ENCODE data around the gene SLC22A23. TPM values are rescaled to one million over a fixed set of nuclear protein-coding genes. Genes with fewer than 3 reads are reported as not detected.
"Not testable (repeated sequence)": the region's sequence is repeated elsewhere in the genome, so short reads cannot be mapped to it uniquely, and the experiment has no call there.

Gene SLC22A23
- total RNA-seq, 2 experiments from 2014 or later, result 0.90 to 1.0 TPM

GRCh38 chr6:3379482-3380060 lies 77.3 kb downstream of the SLC22A23 start:
- no peak for DNase-seq
- no peak overlapping the region for H3K27ac Mint-ChIP-seq
- no peaks in the 10 kb centered on the region for H3K27me3 Mint-ChIP-seq
- ChIA-PET POLR2A (no interaction called here), CTCF (no interaction called here)
- no peaks in the 10 kb centered on the region for H3K9me3 Mint-ChIP-seq
- H3K4me1 Mint-ChIP-seq (ENCODE audit: low read depth), result peaks cover 16% of the 10 kb centered on the region
- no peaks in the 10 kb centered on the region for H3K36me3 Mint-ChIP-seq
- no peak overlapping the region for H3K4me3 Mint-ChIP-seq
- intact Hi-C loops (cut with micrococcal nuclease), result no loop called here

GRCh38 chr6:3378808-3379207 lies 78.0 kb downstream of the SLC22A23 start:
- CTCF ChIA-PET; intact Hi-C loops (cut with micrococcal nuclease); H3K27ac Mint-ChIP-seq; POLR2A ChIA-PET; H3K36me3 Mint-ChIP-seq; H3K27me3 Mint-ChIP-seq; H3K4me3 Mint-ChIP-seq; H3K9me3 Mint-ChIP-seq; DNase-seq: not testable (repeated sequence)
- H3K4me1 Mint-ChIP-seq (ENCODE audit: low read depth), result peaks cover 19% of the 10 kb centered on the region

- H3K27me3 Mint-ChIP-seq; intact Hi-C loops (cut with micrococcal nuclease); H3K36me3 Mint-ChIP-seq; H3K4me3 Mint-ChIP-seq; CTCF ChIA-PET; H3K9me3 Mint-ChIP-seq; DNase-seq; POLR2A ChIA-PET: not testable (repeated sequence)
- Mint-ChIP-seq H3K27ac (peak overlapping the region; percentile 25), H3K4me1 (ENCODE audit: low read depth) (peaks cover 19% of the 10 kb centered on the region)
Measured at GRCh38 chr6:3378398-3378782, 78.5 kb downstream of the SLC22A23 start.

GRCh38 chr6:3377536-3378397 lies 79.1 kb downstream of the SLC22A23 start:
- no peak overlapping the region for H3K27ac Mint-ChIP-seq

GRCh38 chr6:3376893-3377535 lies 79.8 kb downstream of the SLC22A23 start:
- H3K4me3 Mint-ChIP-seq, result no peak overlapping the region
- no peaks in the 10 kb centered on the region for H3K9me3 Mint-ChIP-seq
- H3K27ac Mint-ChIP-seq, result no peak overlapping the region
- ChIA-PET CTCF (interaction anchor here (2.4 kb wide), 1 partner anchor 355 kb away, joined by 5 read pairs; no protein-coding TSS in a partner anchor), POLR2A (no interaction called here)
- DNase-seq, result no peak
- H3K4me1 Mint-ChIP-seq (ENCODE audit: low read depth), result peaks cover 22% of the 10 kb centered on the region
- H3K36me3 Mint-ChIP-seq, result no peaks in the 10 kb centered on the region
- no peaks in the 10 kb centered on the region for H3K27me3 Mint-ChIP-seq
- intact Hi-C loops (cut with micrococcal nuclease), result no loop called here

More at GRCh38 chr6:3377536-3378397, 79.1 kb downstream of the SLC22A23 start:
- Mint-ChIP-seq H3K27me3 (no peaks in the 10 kb centered on the region), H3K4me3 (no peak overlapping the region), H3K4me1 (ENCODE audit: low read depth) (peaks cover 19% of the 10 kb centered on the region), H3K36me3 (no peaks in the 10 kb centered on the region), H3K9me3 (no peaks in the 10 kb centered on the region)
- CTCF ChIA-PET, result no interaction called here
- DNase-seq, result no peak
- intact Hi-C loops (cut with micrococcal nuclease), result no loop called here
- POLR2A ChIA-PET, result no interaction called here

GRCh38 chr6:3376064-3376463 lies 80.8 kb downstream of the SLC22A23 start:
- H3K9me3 Mint-ChIP-seq, result no peaks in the 10 kb centered on the region
- H3K4me1 Mint-ChIP-seq (ENCODE audit: low read depth), result peaks cover 32% of the 10 kb centered on the region
- no peaks in the 10 kb centered on the region for H3K27me3 Mint-ChIP-seq
- no peaks in the 10 kb centered on the region for H3K36me3 Mint-ChIP-seq
- no peak overlapping the region for H3K27ac Mint-ChIP-seq
- no peak for DNase-seq
- H3K4me3 Mint-ChIP-seq, result no peak overlapping the region
- ChIA-PET POLR2A (no interaction called here), CTCF (interaction anchor here (2.4 kb wide), 1 partner anchor 356 kb away, joined by 5 read pairs; no protein-coding TSS in a partner anchor)
- intact Hi-C loops (cut with micrococcal nuclease), result no loop called here

GRCh38 chr6:3373597-3374203 lies 83.2 kb downstream of the SLC22A23 start:
- intact Hi-C loops (cut with micrococcal nuclease), result no loop called here
- CTCF ChIA-PET, result no interaction called here

GRCh38 chr6:3372912-3373554 lies 83.8 kb downstream of the SLC22A23 start:
- no peaks in the 10 kb centered on the region for H3K36me3 Mint-ChIP-seq
- DNase-seq, result no peak
- intact Hi-C loops (cut with micrococcal nuclease), result no loop called here
- H3K27ac Mint-ChIP-seq, result no peak overlapping the region
- peaks cover 33% of the 10 kb centered on the region for H3K4me1 Mint-ChIP-seq (ENCODE audit: low read depth)
- ChIA-PET CTCF (no interaction called here), POLR2A (no interaction called here)
- H3K27me3 Mint-ChIP-seq, result no peaks in the 10 kb centered on the region
- no peaks in the 10 kb centered on the region for H3K9me3 Mint-ChIP-seq
- H3K4me3 Mint-ChIP-seq, result no peak overlapping the region

More at GRCh38 chr6:3373597-3374203, 83.2 kb downstream of the SLC22A23 start:
- Mint-ChIP-seq H3K27me3 (no peaks in the 10 kb centered on the region), H3K9me3 (no peaks in the 10 kb centered on the region), H3K27ac (no peak overlapping the region), H3K36me3 (no peaks in the 10 kb centered on the region), H3K4me1 (ENCODE audit: low read depth) (peaks cover 38% of the 10 kb centered on the region), H3K4me3 (no peak overlapping the region)
- POLR2A ChIA-PET, result no interaction called here
- DNase-seq, result no peak

- Mint-ChIP-seq H3K4me1 (ENCODE audit: low read depth) (peaks cover 26% of the 10 kb centered on the region), H3K4me3 (no peak overlapping the region), H3K27ac (no peak overlapping the region), H3K27me3 (no peaks in the 10 kb centered on the region), H3K9me3 (no peaks in the 10 kb centered on the region), H3K36me3 (no peaks in the 10 kb centered on the region)
- intact Hi-C loops (cut with micrococcal nuclease), result no loop called here
- POLR2A ChIA-PET, result no interaction called here
- CTCF ChIA-PET, result interaction anchor here (1.1 to 1.4 kb wide), 3 partner anchors 10 to 360 kb away, joined by 3 to 4 read pairs (median 3); no protein-coding TSS in a partner anchor
- DNase-seq, result no peak
Measured at GRCh38 chr6:3372184-3372846, 84.5 kb downstream of the SLC22A23 start.

GRCh38 chr6:3371222-3371949 lies 85.5 kb downstream of the SLC22A23 start:
- Mint-ChIP-seq H3K4me3 (no peak overlapping the region), H3K9me3 (no peaks in the 10 kb centered on the region), H3K36me3 (no peaks in the 10 kb centered on the region), H3K27me3 (no peaks in the 10 kb centered on the region), H3K27ac (no peak overlapping the region), H3K4me1 (ENCODE audit: low read depth) (peaks cover 26% of the 10 kb centered on the region)
- ChIA-PET POLR2A (no interaction called here), CTCF (interaction anchor here (0.8 to 1.6 kb wide), 5 partner anchors 11 to 361 kb away, joined by 3 to 5 read pairs (median 3); no protein-coding TSS in a partner anchor)
- no peak for DNase-seq
- intact Hi-C loops (cut with micrococcal nuclease), result loop anchor here (2.0 kb wide), 1 partner anchor 15 kb away; no protein-coding TSS in a partner anchor

All from activated CD4-positive, alpha-beta memory T cell treated with anti-CD3 and anti-CD28 coated beads for 36 hours (primary cell).